NCI-H82 treated with DMSO at 0.1 percent for 48 hours (cell line): Measurements from ENCODE around the gene ZNF292.
"Not testable (repeated sequence)": the region's sequence is repeated elsewhere in the genome, so short reads cannot be mapped to it uniquely, and the experiment has no call there.

Experiments used
- DNase-seq: peaks from one replicate; lab custom pipeline; 2025; ENCODE audit not compliant: unreplicated experiment; lab: John Stamatoyannopoulos, UW

Gene ZNF292

DNA sequence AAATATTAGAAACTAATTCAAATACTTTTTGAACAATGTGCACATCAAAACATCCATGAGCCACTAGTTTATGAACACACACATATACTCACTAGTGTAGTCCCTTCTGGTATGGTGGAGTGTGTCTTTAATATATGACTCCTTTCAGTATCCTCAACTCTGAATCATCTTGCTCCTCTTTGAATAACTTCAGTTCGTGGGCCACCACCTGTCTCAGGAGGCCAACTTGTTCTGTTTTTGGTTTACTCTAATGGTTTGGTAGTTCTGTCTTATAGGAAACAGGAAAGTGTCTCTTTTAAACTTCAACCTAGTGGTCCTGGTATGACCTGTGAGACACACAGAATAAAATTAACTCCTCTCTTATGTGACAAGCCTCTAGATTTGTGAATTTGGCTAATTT is 55.6 kb downstream of the ZNF292 start:
- no peak for DNase-seq

- no peak for DNase-seq
Measured at GRCh38 chr6:87212596-87212995, 57.2 kb downstream of the ZNF292 start.

- DNase-seq: no peak
Measured at GRCh38 chr6:87213364-87213763, 58.0 kb downstream of the ZNF292 start.

DNA sequence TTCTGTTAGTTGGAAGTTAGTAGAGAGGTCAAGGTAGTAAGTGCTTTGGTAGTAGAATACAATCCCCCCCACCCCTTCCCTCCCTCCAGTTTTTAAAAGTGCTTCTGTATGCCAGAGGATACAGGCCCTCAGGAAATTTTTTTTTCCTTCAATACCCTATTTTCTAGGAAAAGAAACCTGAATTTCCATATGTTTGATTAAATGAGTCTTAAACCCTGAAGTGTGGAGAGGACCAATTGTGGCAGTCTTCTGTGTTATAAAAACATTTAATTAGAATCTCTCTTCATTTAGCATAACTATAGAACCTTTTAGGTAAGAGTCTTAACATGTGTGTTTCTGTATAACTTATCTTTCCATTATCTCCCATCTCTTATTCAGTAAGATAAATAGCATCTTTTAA is 59.5 kb downstream of the ZNF292 start:
- no peak for DNase-seq

DNA sequence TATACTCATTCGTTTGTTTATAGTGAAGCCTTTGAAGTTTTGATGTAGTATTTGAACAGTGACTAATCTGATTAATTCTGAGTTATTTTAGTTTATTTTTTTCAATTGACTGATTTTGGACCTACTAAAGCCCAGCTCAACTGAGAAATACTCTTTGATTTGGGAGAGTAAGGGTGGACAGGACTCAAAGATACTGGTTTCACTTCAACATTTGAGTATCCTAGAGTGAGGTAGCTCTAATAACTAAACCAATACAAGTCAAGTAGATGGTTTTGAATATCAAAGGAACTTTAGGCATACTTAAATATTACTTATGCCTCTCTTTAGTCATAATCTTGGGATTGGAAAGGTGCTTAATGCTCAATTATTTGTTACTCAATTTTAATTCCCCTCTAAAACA is 65.6 kb downstream of the ZNF292 start:
- DNase-seq: no peak

- DNase-seq: no peak
Measured at GRCh38 chr6:87222676-87223075, 67.3 kb downstream of the ZNF292 start.

- DNase-seq: no peak
Measured at GRCh38 chr6:87224971-87225370, 69.6 kb downstream of the ZNF292 start.

- no peak for DNase-seq
Measured at GRCh38 chr6:87225511-87225910, 70.1 kb downstream of the ZNF292 start.

- no peak for DNase-seq
Measured at GRCh38 chr6:87225937-87226336, 70.6 kb downstream of the ZNF292 start.

DNA sequence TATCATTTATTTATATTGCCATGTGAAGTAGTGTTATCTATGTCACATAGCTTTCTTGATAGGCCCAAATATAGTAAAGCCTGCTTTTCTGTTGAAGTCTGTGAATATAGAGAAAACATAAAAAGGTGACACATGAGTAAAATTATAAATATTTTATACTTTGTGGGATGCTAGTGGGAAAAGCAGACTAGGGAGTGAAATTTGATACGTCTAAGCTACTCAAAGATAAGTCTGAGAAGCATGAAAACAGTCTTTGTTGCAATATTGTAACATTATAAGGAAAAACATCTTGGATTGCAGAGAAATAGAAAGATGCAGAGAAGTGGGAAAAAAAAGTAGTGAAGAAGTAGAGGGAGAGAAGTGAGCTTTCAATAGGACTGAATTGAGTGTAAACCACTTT is 75.4 kb downstream of the ZNF292 start:
- no peak for DNase-seq

- no peak for DNase-seq
Measured at GRCh38 chr6:87237804-87238203, 82.4 kb downstream of the ZNF292 start.

DNA sequence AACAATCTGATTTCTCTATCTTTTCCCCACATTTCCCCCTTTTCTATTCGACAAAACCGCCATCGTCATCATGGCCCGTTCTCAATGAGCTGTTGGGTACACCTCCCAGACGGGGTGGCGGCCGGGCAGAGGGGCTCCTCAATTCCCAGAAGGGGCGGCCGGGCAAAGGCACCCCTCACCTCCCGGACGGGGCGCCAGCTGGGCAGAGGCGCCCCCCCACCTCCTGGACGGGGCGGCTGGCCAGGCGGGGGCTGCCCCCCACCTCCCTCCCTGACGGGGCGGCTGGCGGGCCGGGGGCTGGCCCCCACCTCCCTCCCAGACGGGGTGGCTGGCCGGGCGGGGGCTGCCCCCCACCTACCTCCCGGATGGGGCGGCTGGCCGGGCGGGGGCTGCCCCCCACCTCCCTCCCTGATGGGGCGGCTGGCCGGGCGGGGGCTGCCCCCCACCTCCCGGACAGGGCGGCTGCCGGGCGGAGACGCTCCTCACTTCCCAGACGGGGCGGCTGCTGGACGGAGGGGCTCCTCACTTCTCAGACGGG is 83.8 kb downstream of the ZNF292 start:
- DNase-seq: not testable (repeated sequence)

GRCh38 chr6:87241304-87241703 is 85.9 kb downstream of the ZNF292 start:
- DNase-seq: no peak

GRCh38 chr6:87242311-87242710 is 86.9 kb downstream of the ZNF292 start:
- DNase-seq: no peak

GRCh38 chr6:87243812-87244211 is 88.4 kb downstream of the ZNF292 start:
- no peak for DNase-seq

GRCh38 chr6:87244380-87244779 is 89.0 kb downstream of the ZNF292 start:
- DNase-seq: no peak

DNA sequence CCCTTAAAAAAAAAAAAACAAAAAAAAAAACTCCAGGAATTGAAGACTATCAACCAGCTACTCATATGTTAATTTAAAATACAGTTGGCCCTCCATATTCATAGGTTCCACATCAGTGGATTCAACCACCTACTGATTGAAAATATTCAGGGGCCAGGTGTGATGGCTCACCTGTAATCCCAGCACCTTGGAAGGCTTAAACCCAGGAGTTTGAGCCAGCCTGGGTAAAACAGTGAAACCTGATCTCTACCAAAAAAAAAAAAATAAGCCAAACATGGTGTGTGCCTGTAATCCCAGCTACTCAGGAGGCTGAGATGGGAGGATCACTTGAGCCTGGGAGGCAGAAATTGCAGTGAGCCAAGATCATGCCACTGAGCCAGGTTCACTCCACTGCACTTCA is 94.7 kb downstream of the ZNF292 start:
- DNase-seq: no peak

DNA sequence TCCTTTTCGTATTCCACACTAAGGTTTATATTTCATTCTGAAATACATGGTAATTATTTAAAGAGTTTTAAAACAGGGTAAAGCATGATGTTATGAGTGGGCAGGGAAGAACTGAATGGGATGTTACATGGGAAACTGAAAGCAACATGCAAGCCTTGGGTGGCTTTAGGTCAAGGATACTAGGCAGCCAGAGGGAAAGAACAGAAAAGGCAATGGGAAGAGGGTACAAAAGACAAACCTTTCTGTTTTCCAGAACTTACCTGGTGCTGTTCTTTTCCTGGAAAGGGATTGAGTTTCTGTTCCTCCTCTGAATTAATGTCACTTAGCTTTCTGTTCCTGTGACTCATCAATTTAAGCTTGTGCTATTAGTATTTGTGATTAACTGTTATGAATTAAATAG is 95.9 kb downstream of the ZNF292 start:
- no peak for DNase-seq

DNA sequence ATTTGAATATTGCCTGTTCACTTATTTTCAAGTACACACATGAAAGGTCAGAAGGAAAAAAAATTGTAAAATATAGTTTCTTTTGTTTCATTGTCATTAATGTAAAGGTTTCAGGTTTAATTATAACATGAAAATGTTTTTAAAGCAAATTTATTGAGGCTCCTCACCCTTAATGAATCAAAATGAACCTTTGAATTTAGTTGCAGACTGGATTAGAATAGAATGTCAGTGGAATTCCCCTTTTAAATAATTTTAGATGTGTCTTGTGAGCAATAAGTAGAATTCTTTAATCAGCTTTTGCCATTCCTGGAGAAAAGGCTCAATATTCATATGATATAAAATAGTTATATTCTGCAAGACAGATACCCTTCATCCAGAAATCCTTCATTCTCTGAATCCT is 96.4 kb downstream of the ZNF292 start:
- DNase-seq: no peak

DNA sequence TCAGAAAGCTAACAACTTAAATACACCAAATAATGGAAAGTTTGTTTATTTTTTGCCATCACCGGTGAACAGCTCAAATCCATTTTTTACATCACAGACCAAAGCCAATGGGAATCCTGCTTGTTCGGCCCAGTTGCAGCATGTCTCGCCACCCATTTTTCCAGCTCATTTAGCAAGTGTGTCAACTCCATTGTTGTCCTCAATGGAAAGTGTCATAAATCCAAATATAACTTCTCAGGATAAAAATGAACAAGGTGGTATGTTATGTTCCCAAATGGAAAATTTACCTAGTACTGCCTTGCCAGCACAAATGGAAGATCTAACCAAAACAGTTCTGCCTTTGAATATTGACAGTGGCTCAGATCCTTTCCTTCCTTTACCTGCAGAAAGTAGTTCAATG is 101.7 kb downstream of the ZNF292 start:
- no peak for DNase-seq

GRCh38 chr6:87257565-87257964 is 102.2 kb downstream of the ZNF292 start:
- no peak for DNase-seq

- no peak for DNase-seq
Measured at GRCh38 chr6:87257975-87258374, 102.6 kb downstream of the ZNF292 start.

DNA sequence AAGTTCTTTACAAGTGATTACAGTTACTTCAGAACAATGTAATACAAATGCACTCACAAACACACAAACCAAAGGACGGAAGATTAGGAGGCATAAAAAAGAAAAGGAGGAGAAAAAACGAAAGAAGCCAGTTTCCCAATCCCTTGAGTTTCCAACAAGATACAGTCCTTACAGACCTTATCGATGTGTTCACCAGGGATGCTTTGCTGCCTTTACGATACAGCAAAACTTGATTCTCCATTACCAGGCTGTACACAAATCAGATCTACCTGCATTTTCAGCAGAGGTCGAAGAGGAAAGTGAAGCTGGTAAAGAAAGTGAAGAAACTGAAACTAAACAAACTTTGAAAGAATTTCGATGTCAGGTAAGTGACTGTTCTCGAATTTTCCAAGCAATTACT is 104.4 kb downstream of the ZNF292 start:
- no peak for DNase-seq

- DNase-seq: no peak
Measured at GRCh38 chr6:87261534-87261933, 106.2 kb downstream of the ZNF292 start.
